Testis (tissue), 3 donors: ENCODE data around the gene DST. TPM values are rescaled to one million over a fixed set of nuclear protein-coding genes. Genes with fewer than 3 reads are reported as not detected.

Experiments
- DNase-seq: peaks from one replicate; pipeline ENCODE4 v3.0.0-alpha.2; 2019
- H3K27ac ChIP-seq, 2 donors: fragments of 200-600 bp; sonication (generic); one replicate each; pipeline ENCODE4 v1.5.1; 2019
- H3K27me3 ChIP-seq: fragments of 200-600 bp; sonication (generic); one replicate; pipeline ENCODE4 v1.5.1; 2019
- H3K36me3 ChIP-seq: fragments of 200-600 bp; sonication (generic); one replicate; pipeline ENCODE4 v1.5.1; 2017; ENCODE audit warnings: low read depth; ENCODE audit errors: missing control alignments
- H3K4me1 ChIP-seq: fragments of 200-600 bp; sonication (generic); one replicate; pipeline ENCODE4 v1.5.1; 2019
- H3K4me3 ChIP-seq, 2 donors: fragments of 200-600 bp; sonication (generic); one replicate each; pipeline ENCODE4 v1.5.1; 2017 to 2019
- H3K9me3 ChIP-seq: fragments of 200-600 bp; sonication (generic); one replicate; pipeline ENCODE4 v1.5.1; 2017
- POLR2A ChIP-seq: fragments of 450-650 bp; IDR thresholded peaks from one replicate; pipeline ENCODE4 v1.6.1; 2017; ENCODE audit warnings: antibody characterized with exemption, mild to moderate bottlenecking, moderate library complexity
- WGBS, 2 donors: methylation state at CpG; one replicate each; pipeline ENCODE4 v1.1.5; 2018; 5-methylcytosine and 5-hydroxymethylcytosine counted together
- intact Hi-C: fragments of 100-400 bp; cut with DNase I; formaldehyde crosslinking; loops from one replicate; pipeline ENCODE4 v1.15.1; 2023; ENCODE audit warnings: low total_unique reads
- polyA plus RNA-seq: library from polyadenylated mRNA; stranded (reverse); fragments of 350-450 nt; fragmentation: Illumina TruSeq; extraction: RNeasy Lipid Tissue Mini Kit (QIAGEN cat#74804); gene quantifications from one replicate; pipeline ENCODE4 v1.2.3, GENCODE V29; 2014; ENCODE audit warnings: low read depth, low replicate concordance; ENCODE audit not compliant: insufficient read depth
- total RNA-seq, 2 donors: library from RNA; depleted of rRNA; stranded (reverse); fragments of >200 nt; gene quantifications; one replicate each; pipeline ENCODE4 v1.2.3, GENCODE V29; 2016
- TF ChIP-seq, protein P1 (sequence below), 3 experiments: fragments of 450-650 bp in 2 of 3; fragments of 200-600 bp in 1 of 3; sonication (generic) in 1 of 3; IDR thresholded peaks; one replicate each; pipeline ENCODE4 v1.5.1; 2016 to 2019; ENCODE audit warnings: antibody characterized with exemption in 3 of 3, mild to moderate bottlenecking in 2 of 3, moderate library complexity in 1 of 3

The DST gene
- total and polyA plus RNA-seq, 3 donors from 2014 or later, result 94.8 to 221 (median 175) TPM

GRCh38 chr6:56480654-56481337 lies 161.9 kb downstream of the DST start:
- no peak overlapping the region for H3K27ac ChIP-seq
- H3K4me1 ChIP-seq, result peaks cover 4% of the 10 kb centered on the region
- H3K9me3 ChIP-seq, result no peaks in the 10 kb centered on the region
- WGBS, 2 donors, result 85 to 86% methylated on average over 4 of the region's 4 CpGs
- TF ChIP-seq POLR2A, result no peak
- TF ChIP-seq, protein P1, sequence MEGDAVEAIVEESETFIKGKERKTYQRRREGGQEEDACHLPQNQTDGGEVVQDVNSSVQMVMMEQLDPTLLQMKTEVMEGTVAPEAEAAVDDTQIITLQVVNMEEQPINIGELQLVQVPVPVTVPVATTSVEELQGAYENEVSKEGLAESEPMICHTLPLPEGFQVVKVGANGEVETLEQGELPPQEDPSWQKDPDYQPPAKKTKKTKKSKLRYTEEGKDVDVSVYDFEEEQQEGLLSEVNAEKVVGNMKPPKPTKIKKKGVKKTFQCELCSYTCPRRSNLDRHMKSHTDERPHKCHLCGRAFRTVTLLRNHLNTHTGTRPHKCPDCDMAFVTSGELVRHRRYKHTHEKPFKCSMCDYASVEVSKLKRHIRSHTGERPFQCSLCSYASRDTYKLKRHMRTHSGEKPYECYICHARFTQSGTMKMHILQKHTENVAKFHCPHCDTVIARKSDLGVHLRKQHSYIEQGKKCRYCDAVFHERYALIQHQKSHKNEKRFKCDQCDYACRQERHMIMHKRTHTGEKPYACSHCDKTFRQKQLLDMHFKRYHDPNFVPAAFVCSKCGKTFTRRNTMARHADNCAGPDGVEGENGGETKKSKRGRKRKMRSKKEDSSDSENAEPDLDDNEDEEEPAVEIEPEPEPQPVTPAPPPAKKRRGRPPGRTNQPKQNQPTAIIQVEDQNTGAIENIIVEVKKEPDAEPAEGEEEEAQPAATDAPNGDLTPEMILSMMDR (IDR thresholded peaks at IDR 0.05), result no peak
- no peaks in the 10 kb centered on the region for H3K27me3 ChIP-seq
- intact Hi-C loops, result no loop called here
- no peaks in the 10 kb centered on the region for H3K36me3 ChIP-seq
- DNase-seq, result no peak
- no peak overlapping the region for H3K4me3 ChIP-seq

DNA sequence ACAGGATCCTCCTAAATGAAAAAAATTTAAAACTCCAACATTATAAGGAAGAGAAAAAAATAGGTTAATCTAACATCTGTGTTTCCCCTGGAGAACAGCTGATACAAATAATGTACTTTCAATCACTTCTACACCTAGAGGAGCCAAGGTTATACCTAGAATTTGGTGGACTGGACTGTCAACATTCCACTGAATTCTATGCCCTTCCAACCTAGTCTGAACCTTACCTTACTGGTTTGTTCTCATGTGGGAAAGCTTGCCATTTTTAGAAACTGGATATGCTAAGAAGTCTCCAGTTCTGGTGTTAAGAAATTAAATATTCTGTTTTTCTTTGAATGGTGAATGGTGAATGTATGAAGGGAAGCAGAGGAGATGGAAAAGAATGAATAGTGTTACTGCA lies 162.4 kb downstream of the DST start:
- intact Hi-C loops, result no loop called here
- no peak for TF ChIP-seq POLR2A
- TF ChIP-seq, protein P1 (IDR thresholded peaks at IDR 0.05), result no peak
- Histone ChIP-seq H3K27me3 (no peaks in the 10 kb centered on the region), H3K4me1 (peaks cover 4% of the 10 kb centered on the region), H3K27ac (no peak overlapping the region), H3K9me3 (no peaks in the 10 kb centered on the region), H3K36me3 (no peaks in the 10 kb centered on the region), H3K4me3 (no peak overlapping the region)
- no peak for DNase-seq

- DNase-seq, result no peak
- 94 to 97% methylated on average over 3 of the region's 3 CpGs for WGBS, 2 donors
- no peak overlapping the region for H3K27ac ChIP-seq
- H3K36me3 ChIP-seq, result no peaks in the 10 kb centered on the region
- no peaks in the 10 kb centered on the region for H3K9me3 ChIP-seq
- TF ChIP-seq POLR2A, result no peak
- TF ChIP-seq, protein P1 (IDR thresholded peaks at IDR 0.05), result no peak
- intact Hi-C loops, result no loop called here
- H3K27me3 ChIP-seq, result no peaks in the 10 kb centered on the region
- H3K4me1 ChIP-seq, result peaks cover 4% of the 10 kb centered on the region
- no peak overlapping the region for H3K4me3 ChIP-seq
Measured at GRCh38 chr6:56479381-56479780, 163.3 kb downstream of the DST start.

DNA sequence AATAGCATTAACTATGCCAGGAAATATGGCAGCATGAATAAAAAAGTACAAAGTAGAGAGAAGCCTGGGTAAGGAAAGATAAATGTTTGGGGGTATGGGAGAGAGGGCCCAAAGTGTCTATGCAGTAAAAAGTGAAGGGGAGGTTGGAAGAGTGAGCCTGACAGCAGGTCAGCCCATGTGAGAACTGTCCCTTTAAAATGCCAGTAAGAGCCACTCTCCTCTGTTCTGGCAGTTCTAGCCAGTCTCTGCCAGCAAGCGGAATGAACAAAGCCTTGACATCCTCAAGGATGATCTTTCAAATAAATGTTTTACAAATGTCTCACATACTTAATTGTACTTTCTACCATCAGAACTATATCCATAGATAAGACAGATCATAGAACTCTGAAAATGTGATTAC lies 164.5 kb downstream of the DST start:
- TF ChIP-seq POLR2A, result no peak
- TF ChIP-seq, protein P1 (IDR thresholded peaks at IDR 0.05), result no peak
- Histone ChIP-seq H3K27me3 (no peaks in the 10 kb centered on the region), H3K4me3 (no peak overlapping the region), H3K27ac (no peak overlapping the region), H3K4me1 (peaks cover 4% of the 10 kb centered on the region), H3K36me3 (no peaks in the 10 kb centered on the region), H3K9me3 (no peaks in the 10 kb centered on the region)
- 66 to 80% methylated on average over 1 of the region's 1 CpG for WGBS, 2 donors
- intact Hi-C loops, result no loop called here
- DNase-seq, result no peak

DNA sequence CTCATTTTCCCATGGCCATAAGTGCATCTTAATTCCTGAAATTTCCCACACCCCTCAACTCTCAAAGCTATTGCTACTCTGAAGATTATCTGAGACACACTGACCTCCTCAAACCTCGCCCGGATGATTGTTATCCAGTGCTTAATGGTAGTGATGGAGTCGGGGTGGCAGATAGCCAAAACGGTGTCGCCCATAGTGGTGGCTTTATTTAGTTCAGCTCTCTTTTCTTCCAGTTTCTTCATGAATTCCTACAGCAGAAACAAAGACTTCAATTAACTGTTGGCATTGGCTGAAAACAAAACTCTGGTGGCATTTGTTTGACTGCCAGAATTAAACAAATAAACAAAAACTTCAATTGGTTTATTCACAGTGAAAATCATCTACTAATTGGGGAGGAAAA lies 165.4 kb downstream of the DST start:
- Histone ChIP-seq H3K36me3 (no peaks in the 10 kb centered on the region), H3K27me3 (no peaks in the 10 kb centered on the region), H3K4me1 (peaks cover 4% of the 10 kb centered on the region), H3K27ac (no peak overlapping the region), H3K9me3 (no peaks in the 10 kb centered on the region), H3K4me3 (no peak overlapping the region)
- intact Hi-C loops, result no loop called here
- DNase-seq, result no peak
- 93 to 98% methylated on average over 5 of the region's 5 CpGs for WGBS, 2 donors
- TF ChIP-seq, protein P1 (IDR thresholded peaks at IDR 0.05), result no peak
- TF ChIP-seq POLR2A, result no peak
